Gastrocnemius medialis (tissue), 4 donors: ENCODE results near the gene HSPG2.

Experiments
- CTCF ChIP-seq, 5 experiments: fragments of 450-650 bp in 3 of 5; fragments of 200-600 bp in 2 of 5; sonication (generic) in 2 of 5; IDR thresholded peaks in 4 of 5; conservative IDR thresholded peaks in 1 of 5; 1 replicate in 4 of 5; 2 replicates in 1 of 5; pipeline ENCODE4 v1.5.1; 2016 to 2019; ENCODE audit warnings: antibody characterized with exemption in 5 of 5, mild to moderate bottlenecking in 3 of 5, moderate library complexity in 3 of 5
- POLR2A ChIP-seq, 2 donors: fragments of 450-650 bp; IDR thresholded peaks; one replicate each; pipeline ENCODE4 v1.6.1; 2017; ENCODE audit warnings: antibody characterized with exemption in 2 of 2, mild to moderate bottlenecking in 2 of 2, moderate library complexity in 2 of 2

DNA sequence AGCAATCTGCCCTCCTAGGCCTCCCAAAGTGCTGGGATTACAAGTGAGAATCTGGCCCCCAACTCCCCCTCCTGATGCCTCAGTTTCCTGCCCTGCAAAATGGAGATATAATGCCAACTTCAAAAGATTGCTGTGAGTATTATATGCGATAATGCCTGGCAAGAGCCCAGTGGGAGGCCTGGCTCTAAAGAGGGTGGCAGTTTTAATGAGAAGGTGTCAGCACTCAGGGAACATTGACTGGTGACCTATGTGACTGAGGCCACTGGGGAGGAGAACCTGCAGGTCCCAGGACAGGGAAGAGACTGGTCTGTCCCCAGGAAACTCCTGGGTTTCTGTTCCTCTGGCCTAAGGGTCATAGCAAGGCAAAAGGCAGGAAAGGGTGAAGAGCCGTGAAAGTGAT is 11.0 kb downstream of the HSPG2 start:
- TF ChIP-seq CTCF (IDR thresholded peaks at IDR 0.05 in 4 of 5, conservative IDR thresholded peaks at IDR 0.05 in 1 of 5) (no peak), POLR2A (IDR thresholded peaks at IDR 0.05) (no peak)
